C4-2B (cell line): ENCODE measurements around the gene TMEM116.

Experiments
- CTCF ChIP-seq: fragments of 450-650 bp; conservative IDR thresholded peaks from 2 replicates; pipeline ENCODE4 v1.5.1; 2017; ENCODE audit warnings: mild to moderate bottlenecking
- ZFX ChIP-seq: fragments of 450-650 bp; IDR thresholded peaks from 2 replicates; pipeline ENCODE4 v1.6.1; 2017

GRCh38 chr12:112022241-112023016 lies 9.5 kb upstream of the TMEM116 start:
- TF ChIP-seq CTCF = no peak
- TF ChIP-seq ZFX = no peak
